ENCODE data around the gene DCK.
"Not testable (repeated sequence)": the region's sequence is repeated elsewhere in the genome, so short reads cannot be mapped to it uniquely, and the experiment has no call there.

DCK gene

DNA sequence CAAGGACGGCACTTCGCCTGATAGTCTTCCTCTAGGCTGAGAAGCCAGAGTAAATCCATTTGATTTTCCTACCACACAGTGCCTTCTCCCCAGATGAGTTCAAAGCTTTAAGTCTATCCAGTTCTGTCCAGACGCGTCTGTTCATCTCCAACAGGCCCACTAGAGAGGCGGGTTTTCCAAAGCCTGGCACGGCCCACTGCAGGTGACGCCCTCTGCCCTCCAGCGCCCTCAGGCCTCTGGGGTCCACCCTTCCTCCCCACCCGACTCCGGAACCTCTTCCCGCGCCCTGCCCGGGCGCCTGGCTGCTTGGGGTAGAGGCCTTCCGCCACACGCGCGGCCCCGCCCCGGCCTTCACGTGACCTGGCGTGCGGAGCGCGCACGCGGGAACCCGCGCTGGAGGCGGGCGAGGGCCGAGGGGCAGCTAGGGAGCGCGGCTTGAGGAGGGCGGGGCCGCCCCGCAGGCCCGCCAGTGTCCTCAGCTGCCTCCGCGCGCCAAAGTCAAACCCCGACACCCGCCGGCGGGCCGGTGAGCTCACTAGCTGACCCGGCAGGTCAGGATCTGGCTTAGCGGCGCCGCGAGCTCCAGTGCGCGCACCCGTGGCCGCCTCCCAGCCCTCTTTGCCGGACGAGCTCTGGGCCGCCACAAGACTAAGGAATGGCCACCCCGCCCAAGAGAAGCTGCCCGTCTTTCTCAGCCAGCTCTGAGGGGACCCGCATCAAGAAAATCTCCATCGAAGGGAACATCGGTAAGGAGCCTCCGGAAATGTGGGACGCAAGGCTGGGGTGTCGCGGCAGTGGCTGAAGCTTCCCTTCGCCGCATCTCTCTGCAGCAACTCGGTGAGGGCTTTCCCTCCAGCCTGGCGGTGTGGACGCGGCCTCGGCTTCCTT lies at the start of gene DCK:
DCK (plus strand) TSS at position 469 of the 888 bp plus-strand sequence; CDS start at position 656, 187 bp downstream.
- DNase-seq (ENCODE audit: low spot score), result peak; percentile 99

DNA sequence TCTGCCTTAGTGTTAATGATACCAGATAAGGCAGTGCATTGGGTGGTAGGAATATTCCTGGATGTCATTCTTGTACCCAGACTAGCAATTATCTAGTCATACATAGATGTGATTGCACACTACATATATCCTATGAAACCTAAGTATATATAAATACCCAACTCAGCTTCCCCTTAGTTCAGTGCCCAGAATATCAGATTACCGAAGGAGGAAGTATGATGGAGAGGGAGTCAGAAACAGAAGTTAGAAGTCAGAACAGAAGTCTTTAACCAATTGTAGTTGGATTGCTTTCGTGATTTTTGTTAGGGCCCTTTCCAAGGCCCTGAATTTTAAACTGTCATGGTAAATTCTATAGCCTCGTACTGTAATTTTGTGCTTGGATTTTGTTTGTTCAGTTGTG lies 48.4 kb upstream of the DCK start:
- no peak for DNase-seq (ENCODE audit: low spot score)

DNA sequence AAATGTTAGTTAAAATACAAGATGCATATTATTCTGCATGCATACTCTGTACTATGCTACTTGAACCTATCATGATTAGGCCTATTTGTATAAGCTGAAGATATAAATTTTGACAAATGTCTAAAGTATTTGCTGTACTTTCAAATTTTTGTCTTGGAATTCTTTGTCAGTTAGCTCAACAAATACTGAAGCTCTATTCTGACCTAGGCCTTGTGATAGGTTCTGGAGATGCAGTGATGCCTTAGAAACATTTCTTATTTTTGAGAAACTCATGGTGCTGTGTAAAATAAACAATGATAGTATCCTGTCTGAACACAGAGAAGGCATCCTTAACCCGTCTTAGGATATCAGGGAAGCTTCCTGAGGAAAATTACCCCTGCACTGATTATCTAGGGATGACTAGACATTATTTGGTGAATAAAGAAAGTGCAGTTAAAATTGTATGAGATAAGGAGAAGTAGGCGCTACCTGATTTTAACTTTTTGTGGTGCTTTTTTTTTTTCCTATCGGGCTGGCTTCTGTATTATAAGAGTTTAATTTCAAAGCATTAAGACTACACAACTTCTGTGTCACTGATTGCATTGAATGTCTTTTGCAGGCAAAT lies 47.9 kb upstream of the DCK start:
- peak; percentile 15 for DNase-seq (ENCODE audit: low spot score)

GRCh38 chr4:70946939-70947338 lies 46.5 kb upstream of the DCK start:
- no peak for DNase-seq (ENCODE audit: low spot score)

DNA sequence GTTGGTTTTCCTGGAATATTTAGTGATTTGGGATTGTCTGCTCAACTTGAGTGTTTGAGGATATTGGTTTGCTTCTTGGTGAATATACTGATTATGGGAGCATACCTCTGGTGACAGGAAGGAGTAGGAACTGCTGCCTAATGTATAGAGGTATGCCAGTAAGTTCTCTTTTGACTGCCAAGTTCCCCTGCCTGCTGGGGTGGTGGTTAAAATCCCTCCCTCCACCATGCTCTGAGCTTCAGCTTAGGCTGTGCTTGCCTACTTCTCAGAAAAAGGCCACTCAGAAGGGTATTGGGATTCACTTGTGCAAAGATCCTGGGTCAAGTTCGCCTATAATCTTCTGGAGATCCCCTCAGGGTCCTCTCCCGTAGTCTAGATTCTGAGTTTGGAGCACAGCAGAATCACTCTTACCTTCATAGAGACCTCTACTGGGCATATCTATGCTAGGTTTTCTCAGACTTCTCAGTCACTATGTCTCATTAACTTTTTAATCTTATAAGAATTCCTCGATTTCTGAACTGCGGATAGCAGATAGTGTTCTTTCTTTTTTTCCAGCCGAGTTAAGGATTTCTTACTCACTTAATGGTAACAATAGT lies 44.7 kb upstream of the DCK start:
- DNase-seq (ENCODE audit: low spot score), result no peak

GRCh38 chr4:70954032-70954431 lies 39.4 kb upstream of the DCK start:
- DNase-seq (ENCODE audit: low spot score), result peak; percentile 17

DNA sequence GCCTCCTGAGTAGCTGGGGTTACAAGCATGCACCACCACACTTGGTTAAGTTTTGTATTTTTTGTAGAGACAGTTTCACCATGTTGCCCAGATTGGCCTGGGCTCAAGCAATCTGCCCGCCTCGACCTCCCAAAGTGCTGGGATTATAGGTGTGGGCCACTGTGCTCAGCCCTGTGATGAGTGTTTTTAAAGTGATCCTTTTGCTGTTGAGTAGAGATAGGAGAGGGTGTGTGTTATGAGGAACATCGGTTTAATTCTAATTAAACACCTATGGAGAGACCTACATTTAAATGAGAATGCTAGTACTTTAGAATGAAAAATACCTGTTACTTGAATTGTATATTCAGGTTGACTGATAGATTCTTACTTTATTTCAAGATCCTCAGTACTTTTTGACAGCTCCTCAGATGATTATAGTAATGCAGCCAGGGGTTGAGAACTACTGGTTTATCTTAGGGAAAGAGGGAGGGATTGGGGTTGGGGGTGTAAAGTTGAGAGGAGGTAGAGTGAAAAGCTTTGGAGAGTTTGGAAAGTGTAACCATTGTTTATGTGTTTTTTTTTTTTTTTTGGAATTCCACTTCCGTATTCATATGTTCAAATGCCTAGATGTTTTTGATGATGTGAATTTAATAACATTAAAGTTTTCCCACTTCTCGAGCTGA lies 36.8 kb upstream of the DCK start:
- DNase-seq (ENCODE audit: low spot score), result no peak

GRCh38 chr4:70958681-70959080 lies 34.8 kb upstream of the DCK start:
- peak; percentile 87 for DNase-seq (ENCODE audit: low spot score)

GRCh38 chr4:70969076-70969475 lies 24.4 kb upstream of the DCK start:
- DNase-seq (ENCODE audit: low spot score), result no peak

DNA sequence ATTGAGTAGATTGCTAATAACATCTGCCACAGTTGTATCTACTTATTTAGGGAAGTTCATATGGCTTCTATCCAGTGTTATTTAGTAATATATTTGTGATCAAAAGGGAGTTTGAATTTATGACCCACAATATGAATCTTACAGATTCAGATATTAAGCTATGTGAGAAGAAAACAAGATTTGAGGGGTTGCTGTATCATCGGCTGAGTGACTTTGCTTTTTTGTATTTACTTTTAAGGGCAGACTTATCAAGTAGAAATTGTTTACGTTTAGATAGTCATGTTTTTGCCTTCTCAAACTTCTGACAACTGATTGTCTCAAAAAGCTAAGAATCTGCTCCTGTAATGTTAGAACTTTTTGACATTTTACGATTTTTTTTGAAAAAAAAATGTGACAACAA lies 17.2 kb upstream of the DCK start:
- no peak for DNase-seq (ENCODE audit: low spot score)

DNA sequence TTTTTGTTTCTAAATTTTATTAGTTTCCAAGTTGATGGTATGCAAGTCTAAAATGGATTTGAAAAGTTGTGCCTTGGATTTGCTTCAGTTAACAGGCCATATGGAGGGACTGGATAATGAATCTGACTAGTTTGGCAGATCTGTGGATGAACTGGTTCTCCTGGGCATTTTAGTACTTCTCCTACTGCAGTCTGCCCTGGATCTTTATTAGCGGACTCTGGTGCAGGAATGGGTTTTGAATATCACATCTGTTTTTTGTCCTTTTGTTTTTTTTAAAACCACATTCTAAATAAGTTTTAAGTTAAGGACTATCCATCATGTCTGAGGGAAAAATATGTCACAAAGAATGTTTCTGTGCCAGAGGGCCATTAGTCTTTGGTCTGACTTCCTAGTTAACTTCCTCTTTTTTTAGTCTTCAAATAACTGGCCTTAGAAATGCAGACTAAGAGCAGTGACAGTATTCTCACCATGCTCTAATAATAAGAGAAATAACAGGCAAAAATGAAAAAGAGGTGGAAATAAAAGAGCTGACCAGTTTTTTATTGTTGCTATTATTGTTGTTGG lies 13.9 kb upstream of the DCK start:
- no peak for DNase-seq (ENCODE audit: low spot score)

DNA sequence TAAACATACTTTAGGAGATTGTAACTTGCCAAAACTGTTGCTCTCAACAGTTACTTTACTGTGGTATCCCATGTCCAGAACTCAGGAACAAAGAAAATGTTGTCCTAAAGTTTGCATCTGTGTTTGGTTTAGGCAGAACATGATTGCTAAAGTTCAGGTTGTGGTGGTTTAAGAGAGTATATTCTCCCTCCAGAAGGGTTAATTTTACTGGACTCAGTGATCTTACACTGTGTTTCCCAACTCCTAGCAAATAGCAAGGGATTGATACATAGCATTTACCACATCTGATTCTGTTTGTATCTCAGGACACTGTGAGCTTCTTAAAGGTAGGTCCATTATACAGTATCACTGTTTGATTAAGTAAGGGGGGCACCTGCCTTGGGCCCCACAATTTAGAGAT lies 13.3 kb upstream of the DCK start:
- no peak for DNase-seq (ENCODE audit: low spot score)

DNA sequence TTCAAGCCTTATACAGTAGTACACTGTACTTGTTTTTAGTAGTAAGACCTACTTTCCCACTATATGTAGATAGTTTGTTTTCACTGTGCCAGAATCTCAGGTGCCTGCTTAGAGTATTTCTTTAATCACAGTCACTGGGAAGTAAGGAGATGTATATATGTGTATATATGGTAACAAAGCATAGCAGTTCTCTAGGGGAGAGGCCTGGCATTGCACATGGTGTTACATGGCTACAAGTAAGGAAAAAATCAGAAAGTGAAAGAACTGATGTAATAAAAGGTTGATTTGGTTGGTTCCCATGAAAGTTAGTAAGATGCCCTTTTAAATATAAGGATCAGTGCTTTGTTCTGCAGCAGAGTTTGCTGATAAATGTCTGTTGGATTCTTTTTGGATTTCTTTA lies 9.3 kb upstream of the DCK start:
- no peak for DNase-seq (ENCODE audit: low spot score)

- no peak for DNase-seq (ENCODE audit: low spot score)
Measured at GRCh38 chr4:70984589-70984988, 8.9 kb upstream of the DCK start.

GRCh38 chr4:70991596-70991995 lies 1.9 kb upstream of the DCK start:
- DNase-seq (ENCODE audit: low spot score), result no peak

DNA sequence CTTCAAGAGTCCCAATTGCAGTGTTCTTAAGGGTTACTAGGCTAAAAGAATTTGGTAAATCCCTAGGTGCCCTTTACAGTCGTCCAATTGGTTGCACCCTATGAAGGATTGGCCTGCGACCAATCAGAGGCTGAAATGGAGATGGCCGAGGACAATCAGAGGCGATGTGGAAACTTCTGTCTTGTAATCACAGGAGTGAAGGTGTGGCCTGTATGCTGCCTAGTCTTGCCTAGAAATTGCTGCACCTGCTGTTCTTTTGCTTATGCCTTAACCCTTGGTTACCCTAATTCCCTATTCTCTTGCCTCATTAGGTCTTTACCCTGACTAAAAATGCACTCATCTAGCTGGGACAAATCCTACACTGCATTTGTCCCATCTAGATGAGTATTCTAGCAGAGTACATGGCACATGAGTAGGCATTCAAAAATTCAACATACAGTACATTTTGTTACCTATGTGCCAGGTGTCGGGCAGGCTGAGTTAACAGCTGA lies 1.0 kb upstream of the DCK start:
- DNase-seq (ENCODE audit: low spot score), result no peak

DNA sequence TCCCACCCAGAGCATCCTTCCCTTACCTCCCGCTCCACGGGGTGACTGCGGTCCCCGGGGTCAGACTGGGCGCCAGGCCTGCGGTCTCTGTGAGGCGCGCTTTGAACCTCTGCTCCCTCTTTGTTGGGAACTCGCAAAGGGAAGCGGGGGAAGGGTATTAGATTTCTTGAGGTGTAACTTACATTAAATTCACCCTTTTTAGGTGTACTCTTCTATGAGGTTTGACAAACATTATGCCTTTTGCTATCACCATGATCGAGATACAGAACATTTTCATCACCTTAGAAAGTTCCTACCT lies 569 bp downstream of the DCK start:
- DNase-seq (ENCODE audit: low spot score), result no peak

DNA sequence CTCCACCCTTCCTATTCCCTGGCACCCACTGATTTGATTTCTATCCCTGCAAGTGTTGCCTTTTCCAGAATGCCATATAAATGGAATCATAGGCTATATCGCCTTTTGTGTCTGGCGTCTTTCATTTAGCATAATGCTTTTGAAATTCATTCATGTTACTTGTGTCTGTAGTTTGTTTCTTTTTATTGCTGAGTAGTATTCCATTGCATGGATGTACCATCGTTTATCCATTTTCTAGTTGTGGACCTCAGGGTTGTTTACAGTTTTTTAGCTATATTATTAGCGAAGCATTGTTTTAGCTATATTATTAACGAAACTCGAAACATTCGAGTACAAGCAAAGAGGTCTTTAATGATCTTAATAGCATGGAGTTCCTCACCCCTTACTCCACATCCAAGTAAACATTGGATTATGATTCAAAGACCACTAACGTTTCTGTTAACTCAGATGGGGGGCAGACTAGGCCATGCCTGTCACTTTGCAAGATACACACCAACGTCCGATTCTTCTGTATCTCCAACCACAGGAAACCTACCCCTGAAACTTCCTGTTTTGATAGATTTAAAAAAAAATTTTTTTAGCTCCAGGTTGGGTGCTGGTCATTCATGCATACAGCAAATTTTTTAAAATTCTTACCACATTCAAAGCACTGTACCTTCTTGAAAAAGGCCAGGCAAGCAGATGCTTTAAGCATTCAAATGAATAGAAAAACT lies 1.1 kb downstream of the DCK start:
- no peak for DNase-seq (ENCODE audit: low spot score)

- DNase-seq (ENCODE audit: low spot score), result no peak
Measured at GRCh38 chr4:70996018-70996360, 2.5 kb downstream of the DCK start.

DNA sequence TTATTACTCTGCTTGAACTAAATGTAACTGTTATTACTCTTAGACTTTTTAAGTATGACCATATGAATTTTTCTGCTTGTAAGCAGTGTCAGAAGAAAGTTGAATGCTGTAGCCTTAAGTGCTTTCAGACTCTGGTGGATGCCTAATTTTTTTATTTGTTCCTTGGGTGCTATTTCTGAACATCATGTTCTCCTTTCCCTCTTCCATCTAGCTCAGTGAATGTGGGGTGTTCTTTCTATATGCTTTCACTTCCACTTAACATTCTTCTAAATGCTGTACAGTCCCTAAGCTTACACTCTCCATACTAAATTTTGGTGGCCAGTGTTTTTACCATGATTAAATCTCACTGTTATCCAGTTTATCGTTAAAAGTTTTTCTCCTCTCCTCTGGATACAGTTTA lies 3.6 kb downstream of the DCK start:
- no peak for DNase-seq (ENCODE audit: low spot score)

DNA sequence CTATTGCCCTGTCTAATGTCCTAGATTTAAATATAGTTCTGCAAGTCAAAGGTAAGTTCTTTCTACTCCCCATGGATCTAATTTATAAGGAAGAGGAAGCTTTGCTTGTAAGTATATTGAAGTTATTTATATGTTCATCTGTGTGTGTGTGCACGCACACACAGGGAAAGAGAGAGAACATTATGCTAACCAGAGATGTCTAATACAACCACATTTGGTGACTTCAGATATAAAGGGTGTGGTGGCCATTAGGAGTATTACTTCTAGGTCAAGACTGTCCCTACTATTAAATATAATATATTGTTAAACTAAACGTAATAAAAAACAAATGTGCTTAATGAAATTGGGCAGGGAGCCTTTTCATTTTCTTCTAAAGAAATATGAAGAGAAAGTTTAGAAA lies 4.1 kb downstream of the DCK start:
- no peak for DNase-seq (ENCODE audit: low spot score)

GRCh38 chr4:70999639-71000038 lies 6.2 kb downstream of the DCK start:
- DNase-seq (ENCODE audit: low spot score), result not testable (repeated sequence)

Data from AG20443 (cell line).